Right hindlimb (tissue), 1 donor: ENCODE data around the gene GPRC5B.
A peak's percentile ranks its signal among the peaks of the same experiment; 100 is the strongest.

Experiments
- DNase-seq: peaks from one replicate; pipeline ENCODE4 v3.0.0-alpha.2; 2018

Gene GPRC5B

GRCh38 chr16:19896951-19897350 is 12.3 kb upstream of the GPRC5B start:
- no peak for DNase-seq

DNA sequence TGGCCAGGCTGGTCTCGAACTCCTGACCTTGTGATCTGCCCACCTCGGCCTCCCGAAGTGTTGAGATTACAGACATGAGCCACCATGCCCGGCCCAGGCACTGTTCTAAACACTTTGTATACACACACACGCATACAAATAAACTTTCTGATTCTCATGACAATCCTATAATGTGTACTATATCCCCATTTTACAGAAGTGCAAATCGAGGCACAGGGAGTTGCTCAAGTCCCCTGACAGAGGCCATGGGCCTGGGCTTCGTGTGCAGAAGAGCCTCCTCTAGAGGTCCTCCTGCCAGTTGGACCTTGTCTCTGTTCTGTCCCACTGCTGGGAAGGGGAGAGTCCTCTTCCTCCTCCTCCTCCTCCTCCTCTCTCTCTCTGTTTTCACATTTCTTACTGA is 9.9 kb upstream of the GPRC5B start:
- no peak for DNase-seq

DNA sequence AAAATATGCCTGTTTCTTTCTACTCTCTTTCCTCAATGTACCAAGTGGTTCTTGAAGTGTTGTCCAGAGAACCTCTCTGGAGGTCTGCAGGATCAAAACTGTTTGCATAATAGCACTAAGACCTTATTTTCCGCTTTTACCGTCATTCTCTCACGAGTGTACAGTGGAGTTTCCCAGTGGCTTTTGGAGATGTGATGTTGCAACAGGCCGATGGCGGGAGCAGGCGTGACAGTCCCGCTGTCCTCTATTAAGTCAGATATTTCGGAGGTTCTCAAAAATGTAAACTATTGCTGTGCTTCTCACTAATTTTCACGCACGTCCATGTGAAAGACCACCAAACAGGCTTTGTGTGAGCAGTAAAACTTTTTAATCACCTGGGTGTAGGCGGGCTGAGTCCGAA is 8.3 kb upstream of the GPRC5B start:
- DNase-seq, result no peak

- DNase-seq, result no peak
Observed at GRCh38 chr16:19890901-19891300, 6.3 kb upstream of the GPRC5B start.

DNA sequence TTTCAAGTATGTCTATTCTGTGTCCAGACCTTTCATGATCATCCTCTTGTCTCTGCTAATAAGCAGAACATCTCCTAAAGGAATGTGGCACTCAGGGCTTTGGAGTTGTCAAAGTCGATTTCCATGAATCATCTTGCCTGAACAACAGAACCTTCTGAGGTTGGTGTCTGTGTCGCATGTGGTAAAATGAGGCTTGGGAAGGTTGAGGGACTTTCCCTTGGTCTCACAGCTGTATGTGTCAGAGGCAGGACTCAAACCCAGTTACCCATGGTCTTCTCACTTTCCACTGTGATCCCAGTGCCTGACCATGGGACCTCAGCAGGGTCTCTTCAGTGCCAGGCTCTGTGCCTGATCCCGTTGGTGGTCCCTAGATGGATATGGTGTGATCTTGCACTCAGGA is 4.2 kb upstream of the GPRC5B start:
- DNase-seq, result no peak

GRCh38 chr16:19886073-19886941 is 1.7 kb upstream of the GPRC5B start:
- peak; percentile 85 for DNase-seq

GRCh38 chr16:19885451-19886072 is 914 bp upstream of the GPRC5B start:
- DNase-seq, result peak; percentile 58

DNA sequence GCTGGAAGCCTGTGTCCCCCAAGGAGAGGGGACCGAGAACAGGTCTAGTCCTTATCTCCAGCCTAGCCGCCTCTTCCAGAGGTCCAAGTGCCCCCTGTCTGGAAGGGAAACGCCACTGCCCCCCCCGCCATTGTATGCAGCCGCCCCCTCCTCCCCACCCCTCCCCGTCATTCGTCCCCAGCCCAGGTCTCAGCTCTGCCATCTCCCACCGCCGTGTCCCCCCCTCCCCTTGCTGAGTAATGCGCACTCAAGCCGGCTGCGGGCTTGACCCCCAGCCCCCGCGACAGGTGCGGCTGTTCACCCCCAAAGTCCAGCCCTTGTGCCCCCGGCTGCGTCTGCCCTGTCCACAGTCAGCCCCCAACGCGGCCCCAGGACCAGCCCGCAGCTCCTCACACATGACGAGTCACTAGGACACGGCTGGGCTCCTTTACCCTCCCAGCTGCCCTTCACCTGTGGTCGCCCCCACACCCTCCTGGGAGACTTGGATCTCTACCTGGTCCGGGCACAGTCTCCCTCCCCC is 622 bp downstream of the GPRC5B start:
- DNase-seq, result peak; percentile 58

DNA sequence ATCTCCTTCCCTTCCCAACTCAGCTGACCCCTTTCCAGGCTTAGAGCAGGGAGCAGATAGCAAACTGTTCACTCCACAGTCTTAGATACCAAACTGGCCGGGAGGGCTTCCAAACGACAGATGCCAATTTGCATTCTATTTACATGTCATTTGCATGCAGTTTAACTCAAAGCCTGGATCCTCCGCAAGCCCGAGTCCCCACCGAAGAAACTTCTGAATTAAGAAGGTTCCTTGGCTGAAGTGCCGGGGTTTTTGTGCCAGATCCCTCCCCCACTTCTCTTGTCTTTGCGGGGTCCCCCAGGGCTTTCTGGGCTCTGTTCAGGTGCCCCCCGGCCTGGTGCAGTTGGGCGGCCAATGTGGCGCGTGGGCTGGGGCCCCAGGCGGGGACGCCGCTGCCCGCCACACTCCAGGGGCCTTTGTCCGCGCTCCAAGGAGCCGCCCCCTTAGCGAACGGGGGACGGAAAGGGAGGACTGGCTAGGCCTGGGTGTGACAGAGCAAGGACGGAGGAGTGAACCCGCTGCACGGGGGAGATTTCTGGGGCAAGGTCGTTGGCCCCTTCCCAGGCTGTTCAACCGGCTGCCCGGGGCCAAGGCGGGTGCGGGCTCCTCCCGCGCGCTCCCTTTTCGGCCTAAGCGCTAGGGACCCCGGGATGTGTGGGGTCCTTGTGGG is 1.2 kb downstream of the GPRC5B start:
- peak; percentile 76 for DNase-seq

- DNase-seq, result no peak
Observed at GRCh38 chr16:19882646-19883045, 2.0 kb downstream of the GPRC5B start.

DNA sequence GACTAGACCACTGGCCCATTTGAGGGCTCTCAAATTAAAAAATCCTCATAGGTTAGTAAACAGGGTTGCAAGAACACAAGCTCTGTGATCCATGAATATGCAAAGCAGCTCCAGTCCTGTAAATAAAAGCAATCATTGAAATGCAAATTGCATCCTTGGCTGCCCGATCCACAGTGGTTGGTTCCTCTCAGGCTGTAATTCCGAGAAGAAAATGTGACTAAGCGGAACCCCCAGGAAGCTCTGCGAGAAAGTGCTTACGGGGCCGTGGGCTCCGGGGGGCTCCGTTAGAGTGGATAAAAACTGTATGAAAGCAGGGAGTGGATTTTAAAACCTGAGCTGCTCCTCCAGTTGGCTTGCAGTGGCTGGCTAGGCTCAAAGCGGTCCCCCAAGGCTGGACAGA is 2.5 kb downstream of the GPRC5B start:
- no peak for DNase-seq

- no peak for DNase-seq
Observed at GRCh38 chr16:19881783-19882182, 2.9 kb downstream of the GPRC5B start.

DNA sequence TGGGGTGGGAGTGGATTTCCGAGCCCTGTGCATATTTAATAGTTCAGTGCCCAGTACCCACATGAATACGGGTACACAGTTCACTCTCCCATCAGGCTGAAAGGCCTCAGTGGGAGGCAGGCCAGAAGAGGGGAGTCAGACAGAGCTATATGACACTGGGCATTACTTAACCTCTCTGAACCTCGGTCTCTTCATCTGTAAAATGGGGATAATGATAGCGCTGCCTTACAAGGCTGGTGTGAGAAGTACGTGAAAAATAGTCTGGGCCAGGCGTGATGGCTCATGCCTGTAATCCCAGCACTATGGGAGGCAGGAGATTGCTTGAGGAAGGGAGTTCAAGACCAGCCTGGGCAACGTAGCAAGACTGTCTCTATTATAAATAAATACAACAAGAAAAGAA is 3.6 kb downstream of the GPRC5B start:
- DNase-seq, result no peak

DNA sequence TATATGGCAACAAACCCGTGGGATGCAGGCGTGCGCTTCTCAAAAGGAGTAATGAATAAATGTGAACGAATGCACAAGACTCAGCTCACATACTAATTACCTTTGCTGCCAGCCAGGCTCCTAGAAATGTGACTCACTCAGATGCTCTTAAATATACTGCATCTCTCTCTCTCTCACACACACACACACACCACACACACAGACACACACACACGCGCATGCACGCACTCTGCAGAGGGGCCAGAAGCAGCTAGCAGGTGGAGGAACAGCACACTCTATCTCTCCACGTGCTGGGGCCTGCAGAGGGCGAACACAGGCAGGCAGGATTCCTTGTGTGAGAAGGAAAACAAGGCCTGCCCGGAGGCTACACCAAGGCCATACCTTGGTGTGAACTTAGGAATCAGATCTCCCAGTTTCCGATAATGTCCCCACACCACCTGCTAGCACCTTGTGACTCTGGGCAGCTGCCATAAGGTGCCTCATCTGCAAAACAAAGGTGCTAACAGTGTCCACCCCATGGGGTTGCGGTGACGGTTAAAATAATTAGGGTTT is 5.3 kb downstream of the GPRC5B start:
- no peak for DNase-seq

GRCh38 chr16:19878757-19879156 is 5.9 kb downstream of the GPRC5B start:
- DNase-seq, result no peak

DNA sequence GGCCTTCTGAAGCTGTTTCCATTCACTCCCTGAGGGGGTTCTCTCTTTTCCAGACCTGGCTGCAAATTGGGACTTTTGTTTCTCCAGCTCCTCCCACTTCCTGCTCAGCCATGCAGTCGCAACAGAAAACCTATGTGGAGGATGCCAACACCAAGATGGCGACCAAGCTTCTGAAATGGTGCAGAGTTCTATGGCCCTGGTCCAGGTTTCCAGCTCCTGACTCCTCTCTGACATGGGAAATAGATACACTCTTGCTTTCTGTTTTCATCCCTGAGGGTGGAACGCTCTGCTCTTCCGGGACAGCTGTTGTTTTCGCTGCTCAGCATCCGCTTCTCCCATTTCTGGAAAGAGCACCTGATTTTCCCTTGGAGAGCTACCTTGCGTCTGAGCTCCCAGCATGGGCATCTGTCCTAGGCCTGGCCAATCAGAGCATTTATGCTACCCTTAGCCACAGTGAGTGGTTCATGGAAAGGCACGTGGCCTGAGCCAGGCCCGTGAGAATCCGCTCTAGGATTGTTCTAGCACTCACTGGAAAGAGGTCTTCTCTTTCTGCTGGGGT is 8.1 kb downstream of the GPRC5B start:
- no peak for DNase-seq

GRCh38 chr16:19875900-19876299 is 8.7 kb downstream of the GPRC5B start:
- DNase-seq, result no peak

DNA sequence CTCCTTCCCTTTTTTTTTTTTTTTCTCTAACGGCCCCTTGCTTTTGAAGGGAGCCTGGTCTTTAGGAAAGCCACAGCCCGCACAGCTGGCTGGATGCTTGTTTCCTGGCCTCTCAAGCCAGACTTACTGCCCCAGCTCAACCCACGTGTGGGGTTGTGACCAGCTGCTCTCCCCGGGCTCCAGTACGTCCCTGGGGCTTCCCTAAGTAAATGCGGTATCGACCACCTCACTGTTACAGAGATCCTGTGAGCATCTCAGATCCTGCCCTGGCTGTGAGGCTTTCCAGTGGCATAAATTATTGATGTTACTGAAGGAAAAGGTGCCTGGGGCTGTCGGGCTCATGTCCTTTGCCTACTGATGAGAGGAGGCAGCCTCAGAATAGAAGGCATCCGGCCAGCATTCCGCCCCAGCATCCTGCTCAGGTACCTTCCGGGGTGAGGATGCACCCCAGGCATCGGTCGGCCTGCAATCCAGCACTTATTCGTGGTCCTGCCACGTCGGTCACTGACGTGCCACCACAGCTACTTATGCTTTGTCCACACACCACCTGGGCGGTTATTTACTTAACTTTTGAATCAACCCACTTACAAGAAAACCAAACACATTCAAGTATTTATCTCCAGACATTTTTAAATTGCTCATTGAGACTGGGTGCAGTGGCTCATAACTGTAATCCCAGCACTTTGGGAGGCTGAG is 9.6 kb downstream of the GPRC5B start:
- no peak for DNase-seq

DNA sequence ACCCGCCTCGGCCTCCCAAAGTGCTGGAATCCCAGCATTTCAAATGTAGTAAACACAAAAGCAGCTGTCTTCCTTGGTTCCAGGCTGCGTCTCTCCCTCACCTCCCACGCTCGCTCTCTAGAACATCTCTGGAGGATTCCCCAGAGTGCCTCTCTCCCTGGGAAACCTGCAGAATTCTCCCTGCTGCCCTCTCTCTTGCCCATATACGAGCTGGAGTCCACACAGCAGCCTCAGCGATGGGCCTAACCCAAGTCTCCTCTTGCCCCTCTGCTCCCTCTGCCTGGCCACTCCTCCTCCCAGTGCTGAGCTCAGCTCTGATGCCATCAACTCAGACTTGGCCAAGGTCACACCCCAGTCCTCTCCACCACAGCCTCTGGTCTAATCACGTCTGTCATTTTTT is 10.6 kb downstream of the GPRC5B start:
- no peak for DNase-seq

GRCh38 chr16:19872935-19873334 is 11.7 kb downstream of the GPRC5B start:
- no peak for DNase-seq

DNA sequence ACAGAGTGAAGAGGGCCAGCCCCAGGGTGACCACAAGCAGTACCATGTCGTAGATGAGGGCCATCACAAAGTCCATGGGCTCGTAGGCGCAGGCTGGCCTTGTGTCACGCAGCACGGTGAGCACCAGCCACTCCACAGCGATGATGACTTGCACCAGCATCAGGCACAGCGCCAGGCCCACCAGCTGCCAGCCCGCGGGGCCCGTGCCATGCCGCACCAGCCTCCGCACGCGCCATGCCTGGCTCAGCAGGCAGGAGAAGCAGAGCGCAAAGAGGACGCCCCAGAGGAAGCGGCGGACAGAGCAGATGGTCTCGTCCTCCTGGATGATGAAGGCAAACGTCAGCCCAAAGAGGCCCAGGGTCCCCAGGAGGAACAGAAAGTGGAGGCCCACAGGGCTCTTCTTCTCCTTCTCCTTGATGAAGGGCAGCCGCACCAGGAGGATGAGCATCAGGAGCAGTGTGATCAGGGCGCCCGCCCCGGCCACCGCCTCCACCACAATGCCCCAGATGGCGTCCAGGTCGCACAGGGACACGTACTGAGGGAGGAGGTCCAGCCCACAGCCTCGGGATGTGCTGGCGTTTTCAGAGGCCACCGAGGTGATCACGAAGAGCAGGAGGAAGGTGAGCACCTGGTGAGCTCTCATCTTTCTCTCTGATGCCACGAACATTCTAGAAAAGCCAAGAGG is 12.3 kb downstream of the GPRC5B start:
- no peak for DNase-seq

DNA sequence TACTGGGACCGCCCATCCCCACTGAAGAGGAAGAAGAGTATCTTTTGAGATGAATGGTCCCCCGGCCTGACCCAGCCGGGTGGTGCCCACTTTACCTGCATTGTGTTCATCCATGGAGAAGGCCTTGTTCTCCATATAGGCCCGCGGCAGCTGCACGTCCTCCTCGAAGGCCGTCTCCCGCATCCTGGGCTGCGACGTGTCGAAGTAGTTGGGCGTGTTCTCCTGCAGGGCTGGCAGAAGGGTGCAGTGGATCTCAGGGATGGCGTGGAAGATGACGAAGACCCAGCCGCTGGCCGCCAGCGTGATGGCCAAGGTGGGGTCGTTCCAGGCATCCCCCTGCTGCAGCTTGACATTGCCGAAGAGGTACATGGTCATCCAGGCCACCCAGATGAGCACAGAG is 12.9 kb downstream of the GPRC5B start:
- no peak for DNase-seq
